Measurements from ENCODE around the gene PLEKHG4B. TPM values are rescaled to one million over a fixed set of nuclear protein-coding genes. Genes with fewer than 3 reads are reported as not detected.

Gene PLEKHG4B
- polyA plus RNA-seq, 3 donors: not detected

DNA sequence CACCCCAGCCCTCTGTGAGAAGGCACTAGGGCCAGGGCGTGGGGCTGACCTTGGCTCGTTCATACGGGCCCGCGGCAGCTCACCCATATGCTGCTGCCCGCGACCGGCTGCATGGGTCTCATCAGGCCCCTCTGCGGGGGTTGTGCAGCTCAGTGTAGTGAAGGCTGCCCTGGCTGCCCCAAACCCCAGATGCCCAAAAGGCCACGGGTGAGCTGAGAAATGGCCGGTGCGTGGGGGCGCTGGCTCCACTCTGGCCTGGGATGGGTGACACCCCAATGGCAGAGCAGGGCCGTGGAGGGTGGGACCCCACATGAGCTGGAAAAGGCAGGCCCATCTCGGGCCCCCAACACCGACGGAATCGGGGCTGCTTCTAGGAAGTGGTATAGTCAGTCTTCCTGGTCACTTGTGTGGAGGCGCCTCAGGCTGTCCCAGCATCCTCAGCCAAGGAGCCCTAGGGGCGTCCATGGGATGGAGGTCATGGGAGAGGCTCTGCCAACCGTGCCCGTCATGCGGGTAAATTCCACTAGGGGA is 79.9 kb downstream of the PLEKHG4B start:
- no peaks in the 10 kb centered on the region for H3K4me1 ChIP-seq (ENCODE audit: control insufficient read depth in 1 of 2, insufficient read depth in 2 of 2, low read length in 2 of 2)
- no peak overlapping the region for H3K4me2 ChIP-seq (replicated peaks; ENCODE audit: extremely low read depth, low read length, poor library complexity, severe bottlenecking)
- H4K20me1 ChIP-seq (ENCODE audit: insufficient read depth, low read length): no peaks in the 10 kb centered on the region
- no peak overlapping the region for H3K9ac ChIP-seq (ENCODE audit: insufficient read depth, low read length, poor library complexity, severe bottlenecking)
- H2AFZ ChIP-seq (ENCODE audit: insufficient read depth, low read depth, low read length, poor library complexity, severe bottlenecking): no peak overlapping the region
- no peak overlapping the region for H3K4me3 ChIP-seq (replicated peaks in 1 of 3; ENCODE audit: low read depth in 2 of 3, low read length in 3 of 3)
- H3K27me3 Mint-ChIP-seq (ENCODE audit: low read depth in 3 of 3): peaks cover 0 to 9% (median 2%) of the 10 kb centered on the region in 3 donors
- no peaks in the 10 kb centered on the region for H3K27me3 ChIP-seq (ENCODE audit: control insufficient read depth in 2 of 2, insufficient read depth in 2 of 2, low read length in 2 of 2)
- H3K4me1 Mint-ChIP-seq: no peaks in the 10 kb centered on the region
- no peaks in the 10 kb centered on the region for H3K36me3 Mint-ChIP-seq
- no peaks in the 10 kb centered on the region for H3K36me3 ChIP-seq (replicated peaks in 1 of 2; ENCODE audit: control insufficient read depth in 1 of 2, insufficient read depth in 2 of 2, low read length in 2 of 2)
- 92% methylated on average over 20 of the region's 23 CpGs for WGBS (ENCODE audit: insufficient coverage)
- no peaks in the 10 kb centered on the region for H3K9me3 Mint-ChIP-seq
- no peaks in the 10 kb centered on the region for H3K9me3 ChIP-seq (replicated peaks in 1 of 2; ENCODE audit: control insufficient read depth in 1 of 2, insufficient read depth in 1 of 2, low read length in 2 of 2)
- no peak for DNase-seq
- TF ChIP-seq, protein P1, sequence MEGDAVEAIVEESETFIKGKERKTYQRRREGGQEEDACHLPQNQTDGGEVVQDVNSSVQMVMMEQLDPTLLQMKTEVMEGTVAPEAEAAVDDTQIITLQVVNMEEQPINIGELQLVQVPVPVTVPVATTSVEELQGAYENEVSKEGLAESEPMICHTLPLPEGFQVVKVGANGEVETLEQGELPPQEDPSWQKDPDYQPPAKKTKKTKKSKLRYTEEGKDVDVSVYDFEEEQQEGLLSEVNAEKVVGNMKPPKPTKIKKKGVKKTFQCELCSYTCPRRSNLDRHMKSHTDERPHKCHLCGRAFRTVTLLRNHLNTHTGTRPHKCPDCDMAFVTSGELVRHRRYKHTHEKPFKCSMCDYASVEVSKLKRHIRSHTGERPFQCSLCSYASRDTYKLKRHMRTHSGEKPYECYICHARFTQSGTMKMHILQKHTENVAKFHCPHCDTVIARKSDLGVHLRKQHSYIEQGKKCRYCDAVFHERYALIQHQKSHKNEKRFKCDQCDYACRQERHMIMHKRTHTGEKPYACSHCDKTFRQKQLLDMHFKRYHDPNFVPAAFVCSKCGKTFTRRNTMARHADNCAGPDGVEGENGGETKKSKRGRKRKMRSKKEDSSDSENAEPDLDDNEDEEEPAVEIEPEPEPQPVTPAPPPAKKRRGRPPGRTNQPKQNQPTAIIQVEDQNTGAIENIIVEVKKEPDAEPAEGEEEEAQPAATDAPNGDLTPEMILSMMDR (IDR thresholded peaks at IDR 0.05): no peak
- H3K27ac ChIP-seq (ENCODE audit: low read depth in 1 of 2, low read length in 2 of 2): no peak overlapping the region
- H3K27ac Mint-ChIP-seq: no peak overlapping the region
- no peaks in the 10 kb centered on the region for H3K79me2 ChIP-seq (ENCODE audit: insufficient read depth, low read length)
- H3K4me3 Mint-ChIP-seq: no peak overlapping the region
- intact Hi-C loops (cut with micrococcal nuclease): no loop called here

GRCh38 chr5:172421-172820 is 80.5 kb downstream of the PLEKHG4B start:
- no peak overlapping the region for H2AFZ ChIP-seq (ENCODE audit: insufficient read depth, low read depth, low read length, poor library complexity, severe bottlenecking)
- H3K4me1 ChIP-seq (ENCODE audit: control insufficient read depth in 1 of 2, insufficient read depth in 2 of 2, low read length in 2 of 2): no peaks in the 10 kb centered on the region
- no peaks in the 10 kb centered on the region for H3K9me3 Mint-ChIP-seq
- no peak for DNase-seq
- 96% methylated on average over 12 of the region's 13 CpGs for WGBS (ENCODE audit: insufficient coverage)
- no peaks in the 10 kb centered on the region for H3K36me3 ChIP-seq (replicated peaks in 1 of 2; ENCODE audit: control insufficient read depth in 1 of 2, insufficient read depth in 2 of 2, low read length in 2 of 2)
- no peaks in the 10 kb centered on the region for H3K9me3 ChIP-seq (replicated peaks in 1 of 2; ENCODE audit: control insufficient read depth in 1 of 2, insufficient read depth in 1 of 2, low read length in 2 of 2)
- no peak overlapping the region for H3K4me3 ChIP-seq (replicated peaks in 1 of 3; ENCODE audit: low read depth in 2 of 3, low read length in 3 of 3)
- TF ChIP-seq, protein P1 (IDR thresholded peaks at IDR 0.05): no peak
- H3K27me3 Mint-ChIP-seq (ENCODE audit: low read depth in 3 of 3): peaks cover 0 to 9% (median 2%) of the 10 kb centered on the region in 3 donors
- no peak overlapping the region for H3K9ac ChIP-seq (ENCODE audit: insufficient read depth, low read length, poor library complexity, severe bottlenecking)
- no peak overlapping the region for H3K27ac Mint-ChIP-seq
- intact Hi-C loops (cut with micrococcal nuclease): no loop called here
- no peak overlapping the region for H3K27ac ChIP-seq (ENCODE audit: low read depth in 1 of 2, low read length in 2 of 2)
- no peaks in the 10 kb centered on the region for H3K27me3 ChIP-seq (ENCODE audit: control insufficient read depth in 2 of 2, insufficient read depth in 2 of 2, low read length in 2 of 2)
- no peak overlapping the region for H3K4me3 Mint-ChIP-seq
- no peaks in the 10 kb centered on the region for H3K79me2 ChIP-seq (ENCODE audit: insufficient read depth, low read length)
- H3K36me3 Mint-ChIP-seq: no peaks in the 10 kb centered on the region
- no peaks in the 10 kb centered on the region for H3K4me1 Mint-ChIP-seq
- H4K20me1 ChIP-seq (ENCODE audit: insufficient read depth, low read length): no peaks in the 10 kb centered on the region
- no peak overlapping the region for H3K4me2 ChIP-seq (replicated peaks; ENCODE audit: extremely low read depth, low read length, poor library complexity, severe bottlenecking)

Measured in CD14-positive monocyte (primary cell).